Measurements from ENCODE around the gene SSTR4.

The SSTR4 gene

DNA sequence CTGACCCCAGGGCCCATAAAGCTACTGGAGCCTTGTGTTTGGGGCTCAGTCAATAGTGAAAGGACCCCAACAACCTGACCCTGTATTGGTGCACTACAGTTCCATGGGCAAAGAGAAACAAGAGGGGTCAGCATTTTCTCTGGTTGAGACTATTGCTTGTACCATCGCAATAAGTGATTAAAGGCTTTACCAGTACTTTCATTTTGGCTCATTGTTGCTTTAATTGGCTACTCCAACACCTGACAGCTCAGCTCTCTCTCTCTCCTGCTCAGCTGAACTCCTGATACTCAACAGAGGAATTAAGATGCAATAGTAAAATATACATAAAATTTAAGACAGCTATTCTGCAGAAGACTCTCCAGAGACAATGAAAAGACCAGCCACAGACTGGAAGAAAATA lies 33.2 kb downstream of the SSTR4 start:
- DNase-seq = no peak

DNA sequence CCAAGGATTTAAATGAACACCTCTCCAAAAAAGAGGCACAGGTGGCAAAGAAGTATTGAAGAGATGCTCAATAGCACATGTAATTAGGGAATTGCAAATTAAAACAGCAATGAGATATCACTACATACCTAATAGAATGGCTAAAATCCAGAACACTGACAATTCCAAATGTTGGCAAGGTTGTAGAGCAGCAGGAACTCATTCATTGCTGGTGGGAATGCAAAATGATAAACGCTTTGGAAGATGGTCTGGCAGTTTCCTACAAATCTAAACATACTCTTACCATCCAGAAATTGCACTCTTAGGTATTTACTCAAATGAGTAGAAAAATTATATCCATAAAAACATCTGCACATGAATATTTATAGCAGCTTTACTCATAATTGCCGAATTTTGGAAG lies 34.0 kb downstream of the SSTR4 start:
- DNase-seq = no peak

DNA sequence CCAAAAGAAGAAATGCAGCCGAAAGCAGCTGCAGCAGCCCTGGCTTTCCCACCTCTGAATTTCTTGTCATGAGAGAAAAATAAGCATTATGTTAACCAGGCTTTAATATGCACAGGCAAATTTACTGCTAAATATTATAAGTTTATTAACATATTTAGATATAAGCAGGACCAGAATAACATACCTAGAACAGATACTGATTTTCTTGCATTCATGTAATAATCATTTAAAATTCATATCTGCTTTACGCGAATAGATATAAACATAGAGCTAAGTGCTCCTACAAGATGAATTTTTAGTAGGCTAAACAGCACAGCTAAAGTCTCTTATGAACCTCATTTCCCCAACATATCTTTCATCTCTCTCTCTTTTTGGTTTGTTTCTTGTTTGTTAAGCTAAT lies 36.3 kb downstream of the SSTR4 start:
- no peak for DNase-seq

DNA sequence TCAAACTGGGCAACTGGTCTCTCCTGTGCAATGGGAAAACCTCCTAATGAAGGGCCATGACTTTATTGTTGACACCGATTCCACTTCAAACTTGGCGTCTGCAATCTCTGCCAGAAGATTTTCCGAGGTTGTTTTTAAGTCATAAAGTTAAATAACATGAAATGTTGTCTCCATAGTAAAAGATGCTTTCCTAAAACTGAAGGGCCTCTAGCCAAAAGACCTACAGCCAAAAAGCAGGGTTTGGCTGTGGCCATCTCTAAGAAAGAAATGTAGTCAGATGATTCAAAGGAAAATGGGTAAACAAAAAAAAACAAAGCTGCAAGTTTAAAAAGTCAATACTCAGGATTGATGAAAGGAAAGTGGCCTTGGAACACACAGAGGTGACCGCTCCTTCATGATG lies 36.9 kb downstream of the SSTR4 start:
- DNase-seq = no peak

DNA sequence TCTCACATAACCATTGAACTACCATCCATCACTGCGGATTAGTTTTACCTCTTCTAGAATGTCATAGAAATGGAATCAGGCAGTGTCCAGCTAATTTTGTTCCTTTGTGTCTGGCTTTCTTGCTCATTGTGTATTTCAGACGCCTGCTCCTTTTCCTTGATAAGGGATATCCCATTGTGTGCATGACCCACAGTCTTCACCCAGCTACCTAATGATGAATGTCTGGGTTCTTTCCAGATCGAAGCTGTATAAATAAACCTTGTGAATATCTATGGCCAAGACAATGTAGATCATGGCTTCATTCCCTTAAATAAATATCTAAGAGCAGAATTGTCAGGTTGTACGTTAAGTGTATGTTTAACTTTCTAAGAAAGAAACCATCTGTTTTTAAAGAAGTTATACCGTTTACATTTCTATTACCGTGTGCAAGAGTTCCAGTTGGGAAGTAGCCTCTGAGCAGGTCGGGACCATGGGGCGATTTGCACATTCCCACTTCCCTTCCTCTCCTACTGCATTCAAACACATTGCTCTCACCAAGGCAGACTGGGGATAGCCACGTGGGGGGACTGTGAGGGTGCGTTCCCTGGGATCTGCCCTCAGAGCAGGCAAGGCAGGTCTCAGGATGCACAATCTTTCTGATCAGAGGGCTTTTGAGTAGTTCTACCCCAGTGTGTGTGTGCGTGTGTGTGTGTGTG lies 37.9 kb downstream of the SSTR4 start:
- no peak for DNase-seq

DNA sequence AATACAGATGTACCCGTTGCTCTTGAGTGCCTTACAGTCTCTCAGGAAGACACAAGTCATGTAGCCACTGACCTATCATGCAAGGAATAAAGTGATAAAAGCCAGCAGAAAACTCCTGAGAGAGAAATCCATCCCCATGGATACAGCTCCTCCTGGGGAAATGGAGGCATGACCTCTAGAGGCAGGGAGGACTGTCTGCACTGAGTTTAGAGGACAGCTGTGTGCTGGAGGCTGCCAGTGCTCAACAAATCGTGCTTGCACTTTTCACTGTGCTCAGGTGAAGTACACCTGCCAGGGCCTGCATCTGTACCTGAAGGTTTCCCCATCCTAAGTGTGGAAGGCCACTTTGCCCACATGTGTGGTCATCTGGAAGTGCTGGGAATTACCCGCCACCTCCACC lies 38.9 kb downstream of the SSTR4 start:
- no peak for DNase-seq

DNA sequence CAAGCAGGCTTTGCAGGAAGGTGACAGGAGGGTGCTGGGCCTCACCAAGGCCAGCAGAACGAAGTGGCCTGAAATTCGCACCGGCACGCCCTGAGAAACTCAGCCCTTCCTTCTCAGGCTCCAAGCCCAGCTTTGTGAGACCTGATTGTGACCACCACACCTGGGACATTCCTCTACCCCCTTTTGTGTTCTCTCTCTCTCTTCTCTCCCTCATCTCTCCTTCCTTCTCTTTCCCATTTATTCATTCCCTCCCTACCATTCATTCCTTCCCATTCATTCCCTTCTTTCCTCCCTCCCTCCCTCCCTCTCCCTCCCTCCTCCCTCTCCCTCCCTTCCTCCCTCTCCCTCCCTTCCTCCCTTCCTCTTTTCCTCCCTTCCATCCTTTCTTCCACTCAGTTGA lies 42.2 kb downstream of the SSTR4 start:
- DNase-seq = no peak

DNA sequence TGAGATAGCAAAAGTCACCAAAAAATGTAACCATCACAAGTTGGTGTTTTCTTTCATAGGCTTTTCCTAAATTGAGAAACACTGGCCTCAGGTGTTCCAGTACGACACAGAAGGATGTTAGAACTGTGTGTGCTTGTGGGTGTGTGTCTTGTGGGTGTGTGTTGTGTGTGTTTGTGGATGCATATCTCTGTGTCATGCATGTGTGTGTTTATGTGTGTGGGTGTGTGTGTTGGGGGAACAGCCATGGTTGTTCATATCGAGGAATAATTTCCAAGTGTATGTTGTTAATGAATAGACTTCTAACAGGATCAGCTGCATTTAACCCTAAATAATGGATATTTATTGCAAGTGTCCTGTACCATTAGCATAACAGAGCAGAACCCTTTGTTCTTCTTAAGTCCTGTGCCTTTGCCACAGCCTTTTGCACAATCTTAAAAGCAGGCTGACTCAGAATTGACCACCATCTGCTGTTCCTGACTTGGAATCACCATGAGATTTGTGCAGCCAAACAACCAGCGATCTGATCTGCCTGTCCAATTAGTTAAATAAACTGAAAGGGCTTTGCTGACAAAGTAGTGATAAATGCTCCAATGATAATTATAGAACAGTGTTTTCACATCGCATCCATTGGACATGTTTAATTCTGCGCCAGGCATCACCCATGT lies 43.4 kb downstream of the SSTR4 start:
- DNase-seq = no peak

DNA sequence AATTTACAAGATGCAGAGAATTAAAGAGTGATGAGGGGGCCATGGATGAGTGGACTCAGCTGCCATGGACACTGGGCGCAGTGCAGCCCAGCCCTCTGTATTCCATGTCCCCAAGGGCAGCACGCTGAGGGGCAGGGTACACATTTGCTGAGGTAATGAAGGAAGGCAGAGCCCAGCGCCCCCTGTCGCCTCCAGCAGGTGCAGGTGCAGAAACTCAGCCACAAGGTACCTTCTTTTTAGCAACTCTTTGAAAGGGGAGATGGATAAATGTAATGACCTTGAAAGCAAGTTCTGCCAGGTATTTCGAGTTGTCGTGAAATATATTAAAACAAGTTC lies 43.9 kb downstream of the SSTR4 start:
- no peak for DNase-seq

DNA sequence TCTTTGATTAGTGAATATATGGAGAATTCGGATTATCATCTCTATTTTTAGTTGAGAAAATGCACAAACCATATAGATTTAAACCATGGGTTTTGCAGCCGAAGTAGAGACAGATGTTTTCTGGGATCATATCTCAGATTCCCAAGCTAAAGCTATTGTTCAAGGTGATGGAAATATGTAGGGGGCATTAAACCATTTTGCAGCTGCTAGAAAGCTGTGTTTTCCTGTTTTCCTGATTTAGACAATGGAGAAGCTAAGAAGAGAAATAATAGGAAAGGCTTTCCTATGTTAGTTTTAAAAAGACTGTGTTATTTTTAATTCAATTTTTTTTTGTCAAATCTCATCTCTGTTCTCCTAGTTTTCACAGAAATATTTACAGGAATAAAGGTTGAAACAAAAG lies 44.8 kb downstream of the SSTR4 start:
- no peak for DNase-seq

DNA sequence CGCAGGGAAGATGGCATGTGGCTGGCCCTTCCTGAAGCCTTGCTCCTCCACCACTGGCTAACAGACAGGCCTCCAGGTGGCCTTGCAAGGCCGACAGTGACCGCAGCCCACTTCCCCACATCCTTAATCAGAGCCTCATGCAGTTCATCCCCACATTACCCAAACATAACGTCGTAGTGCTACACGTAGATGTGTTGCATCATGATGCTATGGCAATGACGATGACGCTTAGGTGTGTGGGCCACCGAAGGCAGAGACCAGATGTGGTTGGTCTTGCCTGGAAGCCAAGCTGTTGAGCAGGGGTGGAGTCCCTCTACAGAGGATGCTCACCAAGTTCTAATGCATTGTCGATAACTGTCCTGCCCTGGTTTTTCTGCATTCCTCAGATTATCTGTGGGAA lies 45.4 kb downstream of the SSTR4 start:
- DNase-seq = no peak

DNA sequence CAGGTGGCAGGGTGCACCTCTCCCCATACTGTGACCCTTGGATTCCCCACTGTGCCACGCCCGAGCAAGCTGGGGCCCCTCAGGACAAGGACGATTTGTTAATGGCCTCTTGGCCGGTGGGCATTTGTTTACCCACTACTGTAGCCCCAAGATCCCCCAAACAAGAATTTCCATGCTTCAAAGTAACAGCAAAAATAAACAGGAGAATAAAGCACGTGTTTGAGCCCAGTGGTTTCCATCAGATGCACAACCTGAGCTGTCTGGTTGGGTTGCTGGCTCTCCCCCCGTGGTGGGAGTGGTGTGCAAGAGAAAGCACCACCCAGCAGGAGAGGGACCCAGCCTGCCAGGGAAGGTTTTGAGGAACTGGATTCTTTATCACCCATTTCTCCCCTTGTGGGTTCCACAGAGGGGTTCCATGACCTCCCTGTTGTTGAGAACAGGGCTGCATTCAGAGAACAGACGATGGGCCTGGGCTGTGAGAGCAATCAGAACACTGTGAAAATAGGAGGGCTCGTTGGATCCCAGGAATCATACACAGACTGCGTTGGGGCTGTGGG lies 46.2 kb downstream of the SSTR4 start:
- DNase-seq = no peak

DNA sequence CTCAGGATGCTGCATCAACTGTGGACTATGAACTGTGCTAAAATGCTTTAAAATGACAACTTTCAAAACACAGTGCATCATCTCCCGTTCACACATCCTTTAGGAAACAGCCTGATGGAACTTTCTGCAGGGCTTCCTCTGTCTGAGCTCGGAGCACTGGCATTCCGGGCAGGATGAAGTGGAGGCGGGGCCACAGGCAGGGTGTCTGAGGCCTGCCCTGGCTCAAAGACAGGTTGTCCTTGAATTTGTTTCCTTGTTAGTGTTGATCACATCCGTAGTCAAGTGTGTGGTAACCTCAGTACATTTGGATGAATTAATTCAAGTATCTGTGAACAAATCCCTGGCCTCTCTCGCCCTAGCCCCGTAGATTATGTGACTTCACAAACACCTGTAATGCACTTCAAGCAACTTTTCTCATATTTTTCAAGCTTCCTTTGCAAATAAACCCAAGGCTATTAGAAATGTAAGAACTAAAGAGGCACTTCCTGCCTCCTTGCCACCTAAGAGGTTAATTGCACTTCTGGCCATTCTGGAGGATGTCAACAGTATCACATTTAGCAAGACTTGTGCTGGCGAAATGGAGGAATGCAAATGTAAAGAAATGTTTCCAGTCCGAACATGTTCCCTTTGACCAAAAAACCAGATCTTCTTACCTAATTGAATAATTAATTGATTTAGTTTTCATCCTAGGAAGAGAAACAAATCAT lies 47.9 kb downstream of the SSTR4 start:
- DNase-seq = no peak

DNA sequence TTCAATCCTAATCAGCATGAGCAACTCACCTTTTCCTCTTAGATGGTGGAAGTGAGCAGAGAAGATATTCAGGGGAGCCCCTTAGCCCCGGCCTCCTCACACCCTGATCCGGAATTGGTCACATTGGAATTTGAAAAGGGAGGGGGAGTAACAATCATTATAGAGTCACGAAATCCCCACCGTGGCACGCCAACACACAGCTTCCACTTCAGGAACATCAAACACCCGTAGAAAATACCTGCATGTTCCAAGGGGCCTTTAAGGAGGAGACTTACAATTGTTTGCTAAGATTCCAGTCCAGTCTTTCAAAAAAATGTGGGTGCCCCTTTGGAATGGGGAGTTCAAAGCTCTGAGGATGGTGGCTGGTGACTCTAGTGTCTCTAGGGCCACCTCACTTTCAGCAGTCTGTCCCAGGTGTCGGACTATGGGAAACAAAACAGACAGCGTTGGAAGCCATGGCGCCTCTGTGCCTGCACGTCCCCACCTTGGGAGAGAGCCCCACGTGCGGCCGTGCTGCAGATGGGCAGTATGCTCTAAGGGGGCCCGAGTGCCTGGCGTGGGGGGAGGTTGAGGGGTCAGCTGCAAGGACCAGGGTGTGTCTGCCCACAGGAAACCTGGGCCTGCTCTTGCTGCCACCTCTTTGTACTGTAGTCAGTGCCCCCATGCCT lies 48.6 kb downstream of the SSTR4 start:
- DNase-seq = no peak

DNA sequence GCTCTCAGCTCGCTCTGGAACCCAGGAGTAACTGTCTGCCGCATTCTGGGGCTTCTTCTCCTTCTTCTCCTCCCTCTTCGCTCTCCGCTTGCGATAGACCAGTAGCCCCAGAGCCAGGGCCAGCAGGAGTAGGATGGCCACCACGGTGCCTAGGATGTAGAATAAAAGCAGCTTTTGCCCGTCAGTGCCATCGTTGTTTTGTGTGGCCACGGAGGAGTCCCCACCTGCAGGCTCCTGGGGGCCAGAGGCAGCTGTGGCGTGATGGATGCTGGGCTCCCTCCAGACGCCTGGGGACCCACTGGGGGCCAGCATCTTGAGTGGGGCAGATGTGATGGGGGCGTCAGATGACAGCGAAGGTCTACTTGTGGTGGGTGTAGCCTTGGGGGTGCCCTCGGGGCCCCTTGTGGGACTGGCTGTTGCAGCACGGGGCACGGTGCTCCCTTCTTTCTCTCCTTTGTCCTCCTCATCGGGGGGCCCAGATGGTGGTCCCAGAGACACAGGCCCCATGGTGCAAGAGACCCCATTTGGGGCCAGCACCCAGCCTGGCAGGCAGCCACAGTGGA lies 49.3 kb downstream of the SSTR4 start:
- DNase-seq = no peak

DNA sequence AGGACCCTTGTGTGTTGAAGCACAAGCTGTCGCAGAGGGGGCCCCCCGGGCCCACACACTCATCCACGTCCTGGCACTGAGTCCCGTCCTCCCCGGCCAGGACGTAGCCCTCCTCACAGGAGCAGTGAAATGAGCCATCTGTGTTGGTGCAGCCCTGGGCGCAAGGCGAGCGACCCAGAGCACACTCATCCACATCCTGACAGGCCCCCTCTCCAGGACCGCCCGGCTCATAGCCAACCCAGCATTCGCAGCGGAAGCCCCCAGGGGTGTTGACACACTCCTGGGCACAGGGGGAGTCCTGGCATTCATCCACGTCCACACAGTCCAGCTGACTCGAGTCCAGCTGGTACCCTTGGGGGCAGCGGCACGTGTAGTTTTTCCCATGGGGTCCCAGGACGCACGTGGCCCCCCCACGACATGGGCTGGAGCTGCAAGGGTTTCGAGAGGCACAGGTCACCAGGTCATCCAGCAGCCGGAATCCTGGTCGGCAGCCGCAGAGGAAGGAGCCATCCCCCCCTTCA lies 49.8 kb downstream of the SSTR4 start:
- no peak for DNase-seq

DNA sequence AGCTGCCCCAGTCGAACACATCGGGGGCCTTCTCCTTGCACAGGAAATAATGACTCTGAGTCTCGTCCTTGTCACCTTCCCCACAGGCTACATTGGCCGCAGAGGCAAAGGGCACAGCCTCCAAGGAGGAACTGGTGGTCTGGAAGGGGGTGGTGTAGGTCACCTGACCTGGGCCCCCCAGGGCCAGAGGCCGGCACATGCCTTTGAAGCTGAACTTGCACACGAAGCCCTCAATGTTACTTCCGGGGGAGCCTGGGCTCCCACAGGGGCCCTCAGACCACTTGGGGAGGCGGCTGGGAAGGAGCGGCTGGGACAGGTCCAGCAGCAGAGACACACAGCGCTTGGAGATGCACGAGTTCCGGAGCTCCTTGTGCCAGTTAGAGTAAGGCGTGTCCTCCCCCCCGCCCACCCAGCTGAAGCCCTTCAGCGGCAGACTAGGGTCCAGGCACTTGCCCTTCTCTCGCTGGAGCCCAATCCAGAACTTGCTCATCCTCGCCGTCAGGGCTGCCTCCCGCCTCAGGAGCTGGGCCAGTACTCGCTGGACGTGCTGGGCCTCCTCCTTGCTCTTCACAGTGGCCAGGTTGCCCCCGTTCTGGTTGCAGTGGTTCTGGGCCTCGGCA lies 50.4 kb downstream of the SSTR4 start:
- no peak for DNase-seq

DNA sequence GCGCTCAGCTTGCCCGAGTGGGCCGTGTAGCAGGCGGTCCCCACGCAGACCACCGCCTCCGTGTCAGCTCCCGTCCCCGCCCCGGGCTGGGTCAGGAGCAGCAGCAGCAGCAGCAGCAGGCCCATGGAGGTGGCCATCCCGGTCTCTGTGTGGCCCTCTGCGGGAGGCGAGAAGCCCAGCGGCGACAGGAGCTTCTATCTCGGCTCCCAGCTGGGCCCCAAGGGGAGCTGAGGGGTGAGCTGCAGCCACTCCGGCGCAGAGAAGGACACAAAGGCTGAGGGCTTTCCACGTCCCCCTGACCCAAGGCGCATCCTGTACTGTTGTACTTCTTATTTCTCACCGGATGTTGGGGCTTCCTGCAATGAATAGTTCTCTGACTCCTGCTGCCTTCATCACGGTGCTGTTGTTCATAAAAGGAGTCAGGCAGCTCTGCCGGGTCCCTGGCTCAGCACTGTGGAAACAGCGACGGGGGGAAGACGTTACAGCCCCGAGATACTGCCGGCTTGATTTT lies 51.0 kb downstream of the SSTR4 start, which contains the start of gene CD93:
Gene CD93, minus strand, starts transcription at position 269 of the 511 bp plus-strand sequence. Its CDS starts 132 bp downstream, at position 137.
- DNase-seq = peak; percentile 55

DNA sequence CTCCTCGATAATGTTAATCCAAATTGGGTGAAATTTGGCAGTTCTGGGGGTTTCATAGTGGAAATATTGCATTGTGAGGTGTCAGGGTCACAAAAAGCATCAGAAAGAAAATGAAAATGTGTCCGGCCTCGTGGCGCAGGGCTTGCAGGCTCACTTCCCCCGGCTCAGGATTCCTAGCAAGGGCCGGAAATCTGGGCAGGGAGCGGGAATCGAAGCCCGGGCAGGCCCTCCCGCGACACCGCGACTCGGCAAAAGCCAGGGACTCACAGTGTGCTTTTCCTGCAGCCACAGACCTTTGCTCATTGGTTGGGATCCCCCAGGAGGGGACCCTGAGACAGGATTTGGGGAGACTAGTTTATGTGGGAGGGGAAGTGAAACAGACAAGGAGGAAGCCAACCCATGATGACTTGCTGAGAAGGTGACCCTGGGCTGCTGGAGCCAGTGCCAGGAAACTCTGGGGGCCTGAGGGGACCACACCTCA lies 51.9 kb downstream of the SSTR4 start:
- no peak for DNase-seq

DNA sequence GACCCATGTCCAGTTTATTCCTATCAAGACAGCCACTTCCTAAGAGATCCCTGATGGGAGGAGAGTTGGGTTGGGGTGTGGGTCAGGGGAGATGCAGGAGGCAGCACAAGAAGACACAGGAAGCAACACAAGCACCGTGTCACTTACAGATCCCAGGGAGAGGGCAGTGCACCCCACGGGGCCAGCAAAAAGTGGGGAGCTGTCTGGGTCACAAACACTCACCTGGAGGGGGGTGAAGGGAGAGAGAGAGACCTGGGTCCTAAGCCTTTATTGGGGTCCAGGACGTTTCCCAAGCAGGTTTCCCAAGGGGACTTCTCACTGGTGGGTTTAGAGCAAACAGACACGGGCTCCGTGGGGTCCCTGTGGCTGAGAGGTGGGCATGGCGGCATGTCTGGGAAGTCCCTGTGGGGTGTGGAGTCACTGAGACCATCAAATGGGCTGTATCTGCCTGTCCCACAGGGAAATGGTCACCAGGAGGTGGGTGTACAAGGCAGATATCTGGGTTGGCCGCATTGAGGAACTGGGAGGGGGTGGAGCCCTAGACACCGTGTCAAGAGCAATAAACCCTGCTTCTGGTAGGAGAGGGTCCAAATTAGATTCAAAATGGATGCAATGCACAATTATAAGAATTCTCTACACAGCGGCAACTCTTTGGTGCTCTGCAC lies 52.6 kb downstream of the SSTR4 start:
- DNase-seq = no peak
